IMR-90 (cell line): ENCODE measurements around the gene SSU72. TPM values are rescaled to one million over a fixed set of nuclear protein-coding genes. Genes with fewer than 3 reads are reported as not detected.

Experiments used
- ATAC-seq: fragments of 200-7000 bp; cut with Tn5 transposase; 2 replicates; pipeline ENCODE4 v1.9.1; 2020; ENCODE audit warnings: low read depth, mild to moderate bottlenecking, moderate library complexity
- BruUV-seq: library from RNA; stranded (reverse); fragments of 400-500 nt; replicated peaks from 2 replicates; lab custom pipeline; 2021; lab: Mats Ljungman, UMichigan
- CTCF ChIA-PET: fragments of 300-600 bp; formaldehyde crosslinking; extraction: SDS; loops from one replicate; lab custom pipeline; 2021; ENCODE audit warnings: antibody characterized with exemption; lab: Yijun Ruan, JAX
- POLR2A ChIA-PET: fragments of 300-600 bp; sonication (Branson Sonifier 250); formaldehyde crosslinking; loops from one replicate; lab custom pipeline; 2022; ENCODE audit warnings: antibody characterized with exemption; ENCODE audit not compliant: unreplicated experiment; lab: Charles Lee
- DNase-seq: peaks from one replicate; pipeline ENCODE4 v3.0.0; 2013
- H2AFZ ChIP-seq: replicated peaks from 2 replicates; pipeline ENCODE3; 2013; ENCODE audit warnings: low read length, mild to moderate bottlenecking; ENCODE audit not compliant: poor library complexity
- H2AK5ac ChIP-seq: 2 replicates; pipeline ENCODE4 v1.6.1; 2013; ENCODE audit warnings: low read depth, low read length, inconsistent platforms
- H2AK9ac ChIP-seq: replicated peaks from 2 replicates; pipeline ENCODE3; 2013; ENCODE audit warnings: mild to moderate bottlenecking, low read depth, low read length, moderate library complexity; ENCODE audit not compliant: poor library complexity
- H2BK120ac ChIP-seq: 2 replicates; pipeline ENCODE4 v1.6.1; 2013; ENCODE audit warnings: low read depth, low read length, inconsistent platforms
- H2BK15ac ChIP-seq: 3 replicates; pipeline ENCODE4 v1.6.1; 2013; ENCODE audit warnings: low read depth, low read length, inconsistent platforms
- H2BK20ac ChIP-seq: 2 replicates; pipeline ENCODE4 v1.6.1; 2013; ENCODE audit warnings: low read depth, mild to moderate bottlenecking, inconsistent platforms, low read length, moderate library complexity
- H2BK5ac ChIP-seq: 2 replicates; pipeline ENCODE4 v1.6.1; 2013; ENCODE audit warnings: mild to moderate bottlenecking, low read depth, low read length, inconsistent platforms; ENCODE audit not compliant: poor library complexity, severe bottlenecking
- H3K14ac ChIP-seq: replicated peaks from 2 replicates; pipeline ENCODE4 v1.6.1; 2013; ENCODE audit warnings: low read depth, low read length, inconsistent platforms
- H3K18ac ChIP-seq: 2 replicates; pipeline ENCODE4 v1.6.1; 2013; ENCODE audit warnings: low read depth, low read length, control low read depth
- H3K23ac ChIP-seq: 2 replicates; pipeline ENCODE4 v1.6.1; 2013; ENCODE audit warnings: low read depth, low read length, inconsistent platforms
- H3K27ac ChIP-seq: 2 replicates; pipeline ENCODE4 v1.5.1; 2013; ENCODE audit warnings: mild to moderate bottlenecking, control low read depth, low read length; ENCODE audit not compliant: insufficient read depth
- H3K27me3 ChIP-seq: 2 replicates; pipeline ENCODE4 v1.6.1; 2013; ENCODE audit warnings: low read length; ENCODE audit not compliant: control insufficient read depth, insufficient read depth
- H3K36me3 ChIP-seq: 2 replicates; pipeline ENCODE4 v1.6.1; 2013; ENCODE audit warnings: low read length, mixed read lengths; ENCODE audit not compliant: control insufficient read depth, insufficient read depth
- H3K4ac ChIP-seq: 2 replicates; pipeline ENCODE4 v1.6.1; 2013; ENCODE audit warnings: low read depth, low read length, inconsistent platforms
- H3K4me1 ChIP-seq: 2 replicates; pipeline ENCODE4 v1.6.1; 2013; ENCODE audit warnings: low read length, mixed read lengths; ENCODE audit not compliant: control insufficient read depth, insufficient read depth
- H3K4me2 ChIP-seq: 2 replicates; pipeline ENCODE4 v1.6.1; 2013; ENCODE audit warnings: low read depth, mild to moderate bottlenecking, control low read depth, low read length, moderate library complexity
- H3K4me3 ChIP-seq: 2 replicates; pipeline ENCODE4 v1.5.1; 2013; ENCODE audit warnings: low read depth, mild to moderate bottlenecking, control low read depth, low read length, moderate library complexity; ENCODE audit not compliant: insufficient read depth
- H3K56ac ChIP-seq: 2 replicates; pipeline ENCODE4 v1.6.1; 2013; ENCODE audit warnings: low read length, inconsistent platforms; ENCODE audit not compliant: insufficient read depth; ENCODE audit errors: extremely low read depth
- H3K79me1 ChIP-seq, 2 experiments: 2 replicates each; pipeline ENCODE4 v1.6.1; 2013; ENCODE audit warnings: low read length in 2 of 2, inconsistent platforms in 1 of 2, low read depth in 1 of 2
- H3K9ac ChIP-seq: 2 replicates; pipeline ENCODE4 v1.6.1; 2013; ENCODE audit warnings: low read depth, low read length, control low read depth
- H3K9me1 ChIP-seq: 2 replicates; pipeline ENCODE4 v1.6.1; 2013; ENCODE audit warnings: low read length, inconsistent platforms; ENCODE audit not compliant: insufficient read depth
- H3K9me3 ChIP-seq: 2 replicates; pipeline ENCODE4 v1.6.1; 2013; ENCODE audit warnings: low read length; ENCODE audit not compliant: control insufficient read depth, insufficient read depth
- H4K20me1 ChIP-seq: 2 replicates; pipeline ENCODE4 v1.6.1; 2013; ENCODE audit warnings: low read length, inconsistent platforms; ENCODE audit not compliant: insufficient read depth
- H4K5ac ChIP-seq: 2 replicates; pipeline ENCODE4 v1.6.1; 2013; ENCODE audit warnings: mild to moderate bottlenecking, low read depth, low read length, control low read depth
- H4K8ac ChIP-seq, 2 experiments: 2 replicates each; pipeline ENCODE4 v1.6.1; 2013; ENCODE audit warnings: low read depth in 2 of 2, low read length in 2 of 2, control low read depth in 1 of 2, inconsistent platforms in 1 of 2
- H4K91ac ChIP-seq: 2 replicates; pipeline ENCODE4 v1.6.1; 2013; ENCODE audit warnings: low read depth, low read length, inconsistent platforms; ENCODE audit not compliant: insufficient read depth
- BHLHE40 ChIP-seq: fragments of 150-350 bp; IDR thresholded peaks from 2 replicates; pipeline ENCODE4 v1.6.1; 2016; ENCODE audit warnings: mild to moderate bottlenecking, low read depth, low read length
- CEBPB ChIP-seq: IDR thresholded peaks from 2 replicates; pipeline ENCODE4 v1.6.1; 2012; ENCODE audit warnings: low read depth, low read length, improper control_type of control experiment
- CHD1 ChIP-seq: IDR thresholded peaks from 2 replicates; pipeline ENCODE4 v1.6.1; 2012; ENCODE audit warnings: low read depth, low read length, improper control_type of control experiment
- MAFK ChIP-seq: IDR thresholded peaks from 2 replicates; pipeline ENCODE4 v1.6.1; 2012; ENCODE audit warnings: low read depth, low read length, improper control_type of control experiment
- MAZ ChIP-seq: IDR thresholded peaks from 2 replicates; pipeline ENCODE4 v1.6.1; 2012; ENCODE audit warnings: low read depth, mild to moderate bottlenecking, low read length, improper control_type of control experiment, moderate library complexity, borderline replicate concordance
- MXI1 ChIP-seq: IDR thresholded peaks from 2 replicates; pipeline ENCODE4 v1.6.1; 2012; ENCODE audit warnings: low read depth, mild to moderate bottlenecking, low read length, moderate library complexity, borderline replicate concordance
- NFE2L2 ChIP-seq: fragments of 150-350 bp; IDR thresholded peaks from 2 replicates; pipeline ENCODE4 v1.6.1; 2016; ENCODE audit warnings: low read depth, mild to moderate bottlenecking, low read length
- POLR2A ChIP-seq: IDR thresholded peaks from 2 replicates; pipeline ENCODE4 v1.6.1; 2012; ENCODE audit warnings: mild to moderate bottlenecking, low read depth, low read length
- RAD21 ChIP-seq: IDR thresholded peaks from 2 replicates; pipeline ENCODE4 v1.6.1; 2012; ENCODE audit warnings: low read length, improper control_type of control experiment
- RCOR1 ChIP-seq: IDR thresholded peaks from 2 replicates; pipeline ENCODE4 v1.6.1; 2012; ENCODE audit warnings: mild to moderate bottlenecking, low read length, improper control_type of control experiment; ENCODE audit not compliant: insufficient replicate concordance
- RFX5 ChIP-seq: IDR thresholded peaks from 2 replicates; pipeline ENCODE4 v1.8.0; 2012; ENCODE audit warnings: low read depth, mild to moderate bottlenecking, low read length, moderate library complexity
- SMC3 ChIP-seq: fragments of 150-350 bp; IDR thresholded peaks from 2 replicates; pipeline ENCODE4 v1.6.1; 2016; ENCODE audit warnings: low read depth, mild to moderate bottlenecking, antibody characterized with exemption, low read length, moderate library complexity
- WGBS, 2 experiments: methylation state at CpG; one replicate each; pipeline versions ENCODE4 v1.1.5 to v1.1.7; 2013; ENCODE audit warnings: missing lambda C conversion rate in 2 of 2; ENCODE audit not compliant: insufficient read length in 1 of 2; ENCODE audit errors: extremely low coverage in 2 of 2; 5-methylcytosine and 5-hydroxymethylcytosine counted together
- dilution Hi-C: fragments of 300-500 bp; cut with HindIII; formaldehyde crosslinking; loops from one replicate; pipeline ENCODE4 v1.14.3; 2018; ENCODE audit warnings: low sequenced_read_pairs; ENCODE audit not compliant: unreplicated experiment
- in situ Hi-C: fragments of 300-500 bp; cut with MboI; formaldehyde crosslinking; loops from 3 replicates; pipeline ENCODE4 v1.14.3; 2019; ENCODE audit warnings: low sequenced_read_pairs, inconsistent platforms, mixed read lengths
- intact Hi-C: fragments of 100-400 bp; cut with micrococcal nuclease; formaldehyde crosslinking; loops from 2 replicates; pipeline ENCODE4 v1.10.0; 2022
- polyA plus RNA-seq, 3 experiments: library from polyadenylated mRNA; depleted of rRNA; stranded (reverse); fragments of >200 nt; gene quantifications; 2 replicates each; pipeline ENCODE4 v1.2.3, GENCODE V29; 2012; ENCODE audit warnings: low replicate concordance in 1 of 3
- total RNA-seq: library from RNA; depleted of rRNA; stranded (reverse); fragments of >200 nt; gene quantifications from 2 replicates; pipeline ENCODE4 v1.2.3, GENCODE V29; 2012
- TF ChIP-seq, protein P1 (sequence below): fragments of 150-350 bp; IDR thresholded peaks from 2 replicates; pipeline ENCODE4 v1.6.1; 2017; ENCODE audit warnings: mild to moderate bottlenecking, antibody characterized with exemption, low read length, low read depth
- TF ChIP-seq, protein P2 (sequence below): conservative IDR thresholded peaks from 2 replicates; pipeline ENCODE4 v1.5.1; 2012; ENCODE audit warnings: mild to moderate bottlenecking, low read depth, low read length, improper control_type of control experiment

The SSU72 gene
- total and polyA plus RNA-seq, 2 of the 4 experiments (the other 2 are of a cell fraction), result 33.7 to 88.4 TPM

DNA sequence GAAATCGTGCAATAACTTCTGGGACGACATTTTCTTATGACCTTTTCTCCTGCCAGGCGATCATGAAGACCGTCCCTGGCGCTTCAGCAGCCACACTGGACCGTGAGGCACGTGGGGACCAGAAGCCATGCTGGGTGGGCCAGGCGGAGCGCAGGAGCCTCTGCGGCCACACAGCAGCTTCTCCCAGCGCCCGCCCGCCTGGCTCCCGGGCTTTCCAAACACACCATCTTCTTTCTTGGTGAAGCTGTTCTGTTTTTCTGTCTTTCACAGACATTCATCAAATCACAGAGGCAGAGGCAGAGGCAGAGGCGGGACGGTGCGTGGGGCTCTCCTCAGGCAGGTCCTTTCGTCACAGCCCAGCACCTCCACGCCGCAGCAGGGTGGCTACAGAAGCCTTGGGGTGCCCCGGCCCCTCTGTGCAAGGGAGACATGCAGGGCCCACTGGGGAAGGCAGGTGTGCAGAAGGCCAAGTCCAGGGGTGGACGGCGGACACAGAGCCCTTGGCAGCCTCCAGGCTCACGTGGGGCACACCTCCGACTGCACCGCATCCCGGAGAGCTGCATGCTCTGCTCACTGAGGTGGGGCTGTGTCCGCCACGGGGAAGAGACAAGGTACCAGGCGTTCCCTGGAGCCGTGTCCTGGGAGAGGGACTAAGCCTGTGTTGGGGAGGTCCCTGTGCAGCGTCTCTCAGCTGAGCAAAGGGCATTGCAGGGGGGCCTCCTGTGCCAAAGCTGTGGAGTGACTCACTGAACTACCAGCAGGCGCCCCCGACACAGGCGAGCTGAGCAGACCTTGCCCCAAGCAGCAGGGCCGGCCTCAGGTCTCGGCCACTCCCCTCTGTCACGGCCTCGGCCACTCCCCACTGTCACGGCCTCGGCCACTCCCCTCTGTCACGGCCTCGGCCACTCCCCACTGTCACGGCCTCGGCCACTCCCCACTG, 31.6 kb downstream of the SSU72 start:
- H3K4me2 ChIP-seq, result no peak overlapping the region
- peaks cover 29% of the 10 kb centered on the region for H4K20me1 ChIP-seq
- H2AK9ac ChIP-seq, result no peak overlapping the region
- peaks cover 20% of the 10 kb centered on the region for H3K4me1 ChIP-seq
- ChIA-PET POLR2A (no interaction called here), CTCF (no interaction called here)
- H3K18ac ChIP-seq, result no peak overlapping the region
- H3K36me3 ChIP-seq, result peaks cover 27% of the 10 kb centered on the region
- no peak overlapping the region for H2AFZ ChIP-seq
- no peak overlapping the region for H3K27ac ChIP-seq
- H4K91ac ChIP-seq, result no peak overlapping the region
- H3K9me1 ChIP-seq, result peaks cover 10% of the 10 kb centered on the region
- intact Hi-C loops, result no loop called here
- no peak overlapping the region for H4K8ac ChIP-seq
- H2BK15ac ChIP-seq, result no peak overlapping the region
- peaks cover 6 to 56% of the 10 kb centered on the region in 2 experiments; a peak in 3 of 4 replicates for H3K79me1 ChIP-seq
- no peak overlapping the region for H2BK120ac ChIP-seq
- no peak overlapping the region for H2BK5ac ChIP-seq
- DNase-seq, result no peak
- ATAC-seq, result no peak
- no peak overlapping the region for H3K9ac ChIP-seq
- no peak overlapping the region for H3K23ac ChIP-seq
- no peak overlapping the region for H3K4me3 ChIP-seq
- in situ Hi-C loops, result no loop called here
- H3K9me3 ChIP-seq, result no peaks in the 10 kb centered on the region
- H2AK5ac ChIP-seq, result no peak overlapping the region
- no peak overlapping the region for H3K56ac ChIP-seq
- H2BK20ac ChIP-seq, result no peak overlapping the region
- dilution Hi-C loops, result no loop called here
- TF ChIP-seq RFX5 (no peak), SMC3 (no peak), CEBPB (no peak), NFE2L2 (no peak), MXI1 (no peak), MAZ (no peak), BHLHE40 (no peak), POLR2A (no peak), RCOR1 (no peak), CHD1 (no peak), RAD21 (no peak), MAFK (no peak)
- TF ChIP-seq, protein P1, sequence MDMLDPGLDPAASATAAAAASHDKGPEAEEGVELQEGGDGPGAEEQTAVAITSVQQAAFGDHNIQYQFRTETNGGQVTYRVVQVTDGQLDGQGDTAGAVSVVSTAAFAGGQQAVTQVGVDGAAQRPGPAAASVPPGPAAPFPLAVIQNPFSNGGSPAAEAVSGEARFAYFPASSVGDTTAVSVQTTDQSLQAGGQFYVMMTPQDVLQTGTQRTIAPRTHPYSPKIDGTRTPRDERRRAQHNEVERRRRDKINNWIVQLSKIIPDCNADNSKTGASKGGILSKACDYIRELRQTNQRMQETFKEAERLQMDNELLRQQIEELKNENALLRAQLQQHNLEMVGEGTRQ, result no peak
- TF ChIP-seq, protein P2, sequence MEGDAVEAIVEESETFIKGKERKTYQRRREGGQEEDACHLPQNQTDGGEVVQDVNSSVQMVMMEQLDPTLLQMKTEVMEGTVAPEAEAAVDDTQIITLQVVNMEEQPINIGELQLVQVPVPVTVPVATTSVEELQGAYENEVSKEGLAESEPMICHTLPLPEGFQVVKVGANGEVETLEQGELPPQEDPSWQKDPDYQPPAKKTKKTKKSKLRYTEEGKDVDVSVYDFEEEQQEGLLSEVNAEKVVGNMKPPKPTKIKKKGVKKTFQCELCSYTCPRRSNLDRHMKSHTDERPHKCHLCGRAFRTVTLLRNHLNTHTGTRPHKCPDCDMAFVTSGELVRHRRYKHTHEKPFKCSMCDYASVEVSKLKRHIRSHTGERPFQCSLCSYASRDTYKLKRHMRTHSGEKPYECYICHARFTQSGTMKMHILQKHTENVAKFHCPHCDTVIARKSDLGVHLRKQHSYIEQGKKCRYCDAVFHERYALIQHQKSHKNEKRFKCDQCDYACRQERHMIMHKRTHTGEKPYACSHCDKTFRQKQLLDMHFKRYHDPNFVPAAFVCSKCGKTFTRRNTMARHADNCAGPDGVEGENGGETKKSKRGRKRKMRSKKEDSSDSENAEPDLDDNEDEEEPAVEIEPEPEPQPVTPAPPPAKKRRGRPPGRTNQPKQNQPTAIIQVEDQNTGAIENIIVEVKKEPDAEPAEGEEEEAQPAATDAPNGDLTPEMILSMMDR, result no peak
- no peak overlapping the region for H4K5ac ChIP-seq
- no peak overlapping the region for H3K4ac ChIP-seq
- whole genome bisulfite sequencing, 2 experiments, result 100% methylated on average over 11 of the region's 45 CpGs; no CpG with 5 or more reads in 1 of the 2 experiments
- no peak overlapping the region for H3K14ac ChIP-seq
- BruUV-seq, result no TSS peak
- H3K27me3 ChIP-seq, result no peaks in the 10 kb centered on the region
